GM18519 (cell line): Measurements from ENCODE around the gene OLFML1.

Experiments
- ATAC-seq: cut with Tn5 transposase; IDR thresholded peaks from one replicate; pipeline ENCODE4 v1.9.1; 2021; ENCODE audit warnings: mild to moderate bottlenecking, moderate library complexity; ENCODE audit not compliant: unreplicated experiment, low FRiP score

Gene OLFML1

GRCh38 chr11:7530013-7530640, 44.8 kb downstream of the OLFML1 start:
- ATAC-seq, result no peak

- ATAC-seq, result no peak
Measured at GRCh38 chr11:7531011-7531410, 45.7 kb downstream of the OLFML1 start.

GRCh38 chr11:7532405-7533145, 47.3 kb downstream of the OLFML1 start:
- ATAC-seq, result no peak

- no peak for ATAC-seq
Measured at GRCh38 chr11:7533199-7534041, 48.1 kb downstream of the OLFML1 start.

GRCh38 chr11:7534042-7534378, 48.7 kb downstream of the OLFML1 start:
- no peak for ATAC-seq

- ATAC-seq, result no peak
Measured at GRCh38 chr11:7536100-7536499, 50.8 kb downstream of the OLFML1 start.

- no peak for ATAC-seq
Measured at GRCh38 chr11:7537265-7537664, 52.0 kb downstream of the OLFML1 start.

- ATAC-seq, result no peak
Measured at GRCh38 chr11:7538031-7538430, 52.7 kb downstream of the OLFML1 start.

GRCh38 chr11:7538466-7539454, 53.5 kb downstream of the OLFML1 start:
- ATAC-seq, result no peak

GRCh38 chr11:7540830-7541555, 55.7 kb downstream of the OLFML1 start:
- ATAC-seq, result no peak

- no peak for ATAC-seq
Measured at GRCh38 chr11:7543302-7543701, 58.0 kb downstream of the OLFML1 start.

GRCh38 chr11:7544021-7544420, 58.7 kb downstream of the OLFML1 start:
- ATAC-seq, result no peak

GRCh38 chr11:7545611-7546010, 60.3 kb downstream of the OLFML1 start:
- ATAC-seq, result no peak

- ATAC-seq, result no peak
Measured at GRCh38 chr11:7546324-7546791, 61.1 kb downstream of the OLFML1 start.

GRCh38 chr11:7547687-7548086, 62.4 kb downstream of the OLFML1 start:
- ATAC-seq, result no peak

- peak; percentile 87 for ATAC-seq
Measured at GRCh38 chr11:7548659-7549274, 63.5 kb downstream of the OLFML1 start.

- ATAC-seq, result no peak
Measured at GRCh38 chr11:7549681-7550080, 64.4 kb downstream of the OLFML1 start.

GRCh38 chr11:7551571-7551970, 66.3 kb downstream of the OLFML1 start:
- no peak for ATAC-seq

- ATAC-seq, result no peak
Measured at GRCh38 chr11:7552666-7553065, 67.4 kb downstream of the OLFML1 start.
